Adrenal gland (tissue), 5 donors: ENCODE measurements around the gene DIAPH2.

Experiments used
- CTCF ChIP-seq, 6 experiments: fragments of 450-650 bp in 4 of 6; fragments of 200-600 bp in 2 of 6; sonication (generic) in 1 of 6; IDR thresholded peaks; 1 replicate in 5 of 6; 2 replicates in 1 of 6; pipeline versions ENCODE4 v1.5.1 to v1.8.0; 2016 to 2021; ENCODE audit warnings: antibody characterized with exemption in 6 of 6, mild to moderate bottlenecking in 2 of 6, moderate library complexity in 1 of 6
- POLR2A ChIP-seq, 2 donors: fragments of 450-650 bp; IDR thresholded peaks; one replicate each; pipeline ENCODE4 v1.6.1; 2017; ENCODE audit warnings: antibody characterized with exemption in 2 of 2, mild to moderate bottlenecking in 2 of 2, moderate library complexity in 1 of 2
- donor health status: DM: no; HTN: no; CAD: no.

- TF ChIP-seq CTCF (IDR thresholded peaks at IDR 0.05) (no peak), POLR2A (IDR thresholded peaks at IDR 0.05) (no peak)
These were observed 326.9 kb downstream of the DIAPH2 start for GRCh38 chrX:97011540-97011939.
